Activated CD4-positive, alpha-beta T cell treated with anti-CD3 and anti-CD28 coated beads, Interleukin-2, amount 10 ng/mL, durations not matched to agents 24 days and 14 days (primary cell): ENCODE measurements around the gene ITPRIP. TPM values are rescaled to one million over a fixed set of nuclear protein-coding genes. Genes with fewer than 3 reads are reported as not detected.

Source experiments
- DNase-seq: peaks from one replicate; pipeline ENCODE4 v3.0.0; 2022
- H3K27ac Mint-ChIP-seq: one replicate; pipeline ENCODE4 v1.8.0; 2022; ENCODE audit warnings: mild to moderate bottlenecking, mixed read lengths
- H3K27me3 Mint-ChIP-seq: one replicate; pipeline ENCODE4 v1.8.0; 2022; ENCODE audit warnings: mixed read lengths
- H3K36me3 Mint-ChIP-seq: one replicate; pipeline ENCODE4 v1.8.0; 2022; ENCODE audit warnings: low read depth, mild to moderate bottlenecking, mixed read lengths
- H3K4me1 Mint-ChIP-seq: one replicate; pipeline ENCODE4 v1.8.0; 2021; ENCODE audit warnings: mixed read lengths
- H3K4me3 Mint-ChIP-seq: one replicate; pipeline ENCODE4 v1.8.0; 2022; ENCODE audit warnings: mild to moderate bottlenecking, moderate library complexity, mixed read lengths
- H3K9me3 Mint-ChIP-seq: one replicate; pipeline ENCODE4 v1.8.0; 2021; ENCODE audit warnings: mixed read lengths
- intact Hi-C: fragments of 100-400 bp; cut with micrococcal nuclease; formaldehyde crosslinking; loops from one replicate; pipeline ENCODE4 v1.15.1; 2023
- total RNA-seq: library from RNA; stranded (reverse); gene quantifications from 2 replicates; pipeline ENCODE4 v1.2.3, GENCODE V29; 2022

Gene ITPRIP
- total RNA-seq, 1 donor from 2014 or later = 14.7 TPM

DNA sequence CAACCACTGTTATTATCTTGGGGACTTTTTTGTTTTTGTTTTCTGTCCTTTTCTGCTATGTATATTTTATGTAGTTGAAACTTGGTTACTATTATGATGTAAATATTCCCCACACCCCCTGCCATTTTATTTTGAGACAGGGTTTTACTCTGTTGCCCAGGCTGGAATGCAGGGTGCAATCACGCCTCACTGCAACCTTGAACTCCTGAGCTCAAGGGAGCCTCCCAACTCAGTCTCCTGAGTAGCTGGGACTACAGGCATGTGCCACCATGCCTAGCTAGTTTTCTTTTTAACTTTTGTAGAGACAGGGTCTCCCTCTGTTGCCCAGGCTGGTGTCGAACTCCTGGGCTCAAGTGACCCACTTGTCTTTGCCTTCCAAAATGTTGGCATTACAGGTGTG is 51.3 kb downstream of the ITPRIP start:
- Mint-ChIP-seq H3K4me3 (no peak overlapping the region), H3K27me3 (peaks cover 41% of the 10 kb centered on the region), H3K27ac (no peak overlapping the region), H3K9me3 (no peaks in the 10 kb centered on the region), H3K36me3 (no peaks in the 10 kb centered on the region), H3K4me1 (peaks cover 5% of the 10 kb centered on the region)
- no peak for DNase-seq
- intact Hi-C loops = no loop called here

DNA sequence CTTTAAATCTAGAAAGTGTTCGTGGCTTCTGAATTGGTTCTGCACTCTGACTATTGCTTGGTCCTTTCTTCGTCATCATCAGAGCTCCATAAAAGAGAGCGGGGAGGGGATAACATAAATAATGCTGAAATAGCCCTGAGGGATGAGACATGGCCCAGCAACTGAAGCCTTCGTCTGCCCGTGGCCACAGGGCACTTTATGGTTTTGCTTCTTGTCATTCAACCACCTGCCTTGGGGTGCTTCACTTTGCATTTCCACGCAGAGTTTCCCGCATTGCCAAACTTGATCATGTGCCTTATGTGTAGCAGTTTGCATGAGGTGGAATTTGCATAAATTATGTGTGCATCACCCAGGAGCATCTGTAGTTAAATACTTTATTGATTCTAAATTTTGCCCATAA is 53.4 kb downstream of the ITPRIP start:
- Mint-ChIP-seq H3K36me3 (no peaks in the 10 kb centered on the region), H3K4me3 (no peak overlapping the region), H3K27me3 (peaks cover 41% of the 10 kb centered on the region), H3K9me3 (no peaks in the 10 kb centered on the region), H3K4me1 (no peaks in the 10 kb centered on the region), H3K27ac (no peak overlapping the region)
- intact Hi-C loops = no loop called here
- no peak for DNase-seq

DNA sequence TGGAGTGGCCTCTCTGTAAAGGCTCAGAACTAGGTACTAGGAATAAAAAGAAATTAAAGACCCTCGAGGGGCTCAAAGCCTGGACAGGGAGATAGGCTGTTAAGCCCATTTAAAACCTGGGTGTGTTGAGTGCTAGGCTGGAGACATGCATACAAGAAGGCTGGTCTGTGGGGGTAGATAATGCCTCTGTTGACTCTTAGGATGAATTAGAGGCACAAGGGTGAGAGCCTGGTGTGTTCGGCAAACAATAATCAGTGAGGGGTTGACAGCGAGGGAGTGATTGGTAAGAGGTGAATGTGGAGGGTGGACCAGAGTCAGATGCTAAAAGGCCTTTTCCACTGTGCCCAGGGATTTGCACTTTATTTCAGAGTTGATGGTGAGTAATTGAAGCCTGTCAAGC is 56.6 kb downstream of the ITPRIP start:
- no peak for DNase-seq
- Mint-ChIP-seq H3K27me3 (peaks cover 21% of the 10 kb centered on the region), H3K4me3 (no peak overlapping the region), H3K4me1 (no peaks in the 10 kb centered on the region), H3K9me3 (no peaks in the 10 kb centered on the region), H3K27ac (no peak overlapping the region), H3K36me3 (no peaks in the 10 kb centered on the region)
- intact Hi-C loops = no loop called here

DNA sequence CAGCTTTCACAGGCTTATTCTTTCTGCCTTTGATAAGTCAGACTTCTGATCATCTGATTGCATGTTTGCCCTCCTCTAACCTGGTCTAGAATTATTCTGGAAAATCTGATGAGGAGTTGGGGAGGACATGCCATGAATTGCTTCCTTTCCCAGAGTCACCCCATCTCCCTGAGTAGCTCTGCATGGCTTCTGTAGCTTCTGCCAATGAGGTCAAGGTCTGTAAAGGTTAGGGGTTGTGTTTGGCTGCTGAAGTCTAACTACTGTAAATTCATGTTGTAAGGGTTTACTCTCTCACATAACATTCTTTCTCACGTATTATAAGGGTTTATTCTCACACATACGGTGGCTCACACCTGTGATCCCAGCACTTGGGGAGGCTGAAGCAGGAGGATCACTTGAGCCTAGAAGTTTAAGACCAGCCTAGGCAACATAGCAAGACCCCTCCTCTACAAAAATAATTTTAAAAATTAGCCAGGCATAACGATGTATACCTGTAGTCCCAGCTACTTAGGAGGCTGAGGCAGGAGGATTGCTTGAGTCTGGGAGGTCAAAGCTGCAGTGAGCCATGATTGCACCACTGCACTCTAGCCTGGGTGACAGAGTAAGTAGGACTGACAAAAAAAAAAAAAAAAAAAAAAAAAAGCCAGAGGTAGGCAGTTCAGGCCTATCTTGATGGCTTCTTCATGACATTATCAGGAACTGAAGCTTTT is 58.6 kb downstream of the ITPRIP start:
- no peaks in the 10 kb centered on the region for H3K9me3 Mint-ChIP-seq
- peaks cover 27% of the 10 kb centered on the region for H3K27me3 Mint-ChIP-seq
- no peaks in the 10 kb centered on the region for H3K4me1 Mint-ChIP-seq
- intact Hi-C loops = no loop called here
- H3K4me3 Mint-ChIP-seq = no peak overlapping the region
- no peak overlapping the region for H3K27ac Mint-ChIP-seq
- no peaks in the 10 kb centered on the region for H3K36me3 Mint-ChIP-seq
- DNase-seq = no peak

GRCh38 chr10:104277785-104278184 is 60.5 kb downstream of the ITPRIP start:
- no peak for DNase-seq
- H3K27ac Mint-ChIP-seq = no peak overlapping the region
- peaks cover 24% of the 10 kb centered on the region for H3K27me3 Mint-ChIP-seq
- no peaks in the 10 kb centered on the region for H3K9me3 Mint-ChIP-seq
- peaks cover 1% of the 10 kb centered on the region for H3K4me1 Mint-ChIP-seq
- no peaks in the 10 kb centered on the region for H3K36me3 Mint-ChIP-seq
- H3K4me3 Mint-ChIP-seq = no peak overlapping the region
- intact Hi-C loops = no loop called here

GRCh38 chr10:104276192-104276591 is 62.1 kb downstream of the ITPRIP start:
- peaks cover 13% of the 10 kb centered on the region for H3K27me3 Mint-ChIP-seq
- H3K4me3 Mint-ChIP-seq = no peak overlapping the region
- H3K36me3 Mint-ChIP-seq = no peaks in the 10 kb centered on the region
- intact Hi-C loops = no loop called here
- no peaks in the 10 kb centered on the region for H3K9me3 Mint-ChIP-seq
- H3K4me1 Mint-ChIP-seq = peaks cover 1% of the 10 kb centered on the region
- no peak overlapping the region for H3K27ac Mint-ChIP-seq
- no peak for DNase-seq

DNA sequence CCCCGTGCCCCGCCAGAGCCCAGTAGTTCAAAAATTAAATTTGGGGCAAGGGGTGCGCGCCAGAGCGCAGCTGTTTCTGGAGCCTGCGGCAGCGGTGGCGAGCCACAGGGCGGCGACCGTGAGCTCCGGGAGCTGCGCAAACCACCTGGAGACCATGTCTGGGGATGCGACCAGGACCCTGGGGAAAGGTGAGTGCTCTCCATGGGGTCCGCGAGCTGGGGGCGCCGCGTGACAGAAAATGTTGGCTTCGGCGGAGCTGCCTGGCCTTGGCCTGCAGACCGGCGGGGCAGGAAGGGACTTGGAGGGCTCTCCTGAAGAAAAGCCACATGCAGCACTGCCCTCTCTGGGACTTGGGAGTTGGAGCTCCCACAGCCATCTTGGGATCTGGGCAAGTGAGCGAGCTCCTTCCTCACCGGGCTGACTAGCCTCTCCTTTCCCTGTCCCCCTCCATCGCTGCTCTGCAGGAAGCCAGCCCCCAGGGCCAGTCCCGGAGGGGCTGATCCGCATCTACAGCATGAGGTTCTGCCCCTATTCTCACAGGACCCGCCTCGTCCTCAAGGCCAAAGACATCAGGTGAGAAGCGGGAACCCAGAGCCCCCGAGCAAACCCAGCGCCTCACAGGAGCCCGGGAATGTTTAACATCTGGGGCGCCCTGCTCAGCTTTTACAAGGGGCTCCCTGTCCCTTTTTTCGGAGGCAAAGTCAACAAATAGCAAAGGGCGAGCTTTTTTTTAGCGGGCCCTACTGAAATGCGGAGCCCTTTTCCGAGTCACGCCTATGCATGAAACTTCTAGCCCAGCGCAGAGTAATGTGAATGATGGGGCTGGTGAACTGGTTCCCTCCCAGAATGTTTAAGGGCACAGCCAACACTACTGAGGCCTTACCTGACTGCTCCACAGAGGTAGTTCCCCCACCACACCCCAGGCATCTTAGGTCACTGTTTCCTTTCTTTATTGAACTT is 63.2 kb downstream of the ITPRIP start:
- intact Hi-C loops = no loop called here
- peak; percentile 85 for DNase-seq
- Mint-ChIP-seq H3K4me3 (peak overlapping the region; percentile 61), H3K27ac (no peak overlapping the region), H3K36me3 (no peaks in the 10 kb centered on the region), H3K27me3 (peaks cover 13% of the 10 kb centered on the region), H3K4me1 (peaks cover 4% of the 10 kb centered on the region), H3K9me3 (no peaks in the 10 kb centered on the region)

GRCh38 chr10:104273899-104274575 is 64.2 kb downstream of the ITPRIP start:
- no peak for DNase-seq
- Mint-ChIP-seq H3K27me3 (peaks cover 13% of the 10 kb centered on the region), H3K36me3 (no peaks in the 10 kb centered on the region), H3K4me1 (peaks cover 6% of the 10 kb centered on the region), H3K9me3 (no peaks in the 10 kb centered on the region), H3K4me3 (peak overlapping the region; percentile 61), H3K27ac (no peak overlapping the region)
- intact Hi-C loops = no loop called here

DNA sequence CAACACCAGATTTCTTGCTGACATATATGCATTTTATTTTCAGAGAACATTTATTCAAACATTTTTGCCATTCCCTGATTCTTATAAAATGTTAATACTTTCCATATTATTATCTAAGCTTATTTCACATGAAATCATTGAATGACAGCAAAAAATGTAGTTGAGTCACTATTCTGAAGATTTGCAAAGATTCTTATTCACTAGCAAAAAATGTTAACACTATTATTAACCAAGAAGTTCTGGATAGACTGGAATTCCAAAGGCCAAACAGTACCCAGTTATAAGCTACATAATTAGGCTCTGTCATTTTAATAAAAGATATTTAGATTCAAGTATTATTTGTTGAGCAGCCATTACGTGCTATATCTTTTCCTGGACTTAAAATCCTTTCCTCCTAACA is 65.0 kb downstream of the ITPRIP start:
- Mint-ChIP-seq H3K4me3 (no peak overlapping the region), H3K4me1 (peaks cover 7% of the 10 kb centered on the region), H3K9me3 (no peaks in the 10 kb centered on the region), H3K27ac (no peak overlapping the region), H3K36me3 (peaks cover 6% of the 10 kb centered on the region), H3K27me3 (peaks cover 13% of the 10 kb centered on the region)
- no peak for DNase-seq
- intact Hi-C loops = no loop called here

- DNase-seq = peak; percentile 99
- H3K9me3 Mint-ChIP-seq = no peaks in the 10 kb centered on the region
- intact Hi-C loops = loop anchor here (1.0 to 5.0 kb wide), 5 partner anchors 14 to 352 kb away; partner anchors contain the start of genes CFAP43 and STN1
- H3K27ac Mint-ChIP-seq = peak within 1 kb of the TSS; percentile 90
- H3K4me1 Mint-ChIP-seq = peaks cover 29% of the 10 kb centered on the region
- H3K27me3 Mint-ChIP-seq = peaks cover 2% of the 10 kb centered on the region
- peaks cover 44% of the 10 kb centered on the region for H3K36me3 Mint-ChIP-seq
- H3K4me3 Mint-ChIP-seq = peak within 1 kb of the TSS; percentile 87
These were observed 69.3 kb downstream of the ITPRIP start, which contains the start of gene GSTO2 for GRCh38 chr10:104268713-104269645. Gene GSTO2, plus strand, starts transcription at chr10:104269184. Its CDS starts 5,732 bp downstream, at chr10:104274916.

DNA sequence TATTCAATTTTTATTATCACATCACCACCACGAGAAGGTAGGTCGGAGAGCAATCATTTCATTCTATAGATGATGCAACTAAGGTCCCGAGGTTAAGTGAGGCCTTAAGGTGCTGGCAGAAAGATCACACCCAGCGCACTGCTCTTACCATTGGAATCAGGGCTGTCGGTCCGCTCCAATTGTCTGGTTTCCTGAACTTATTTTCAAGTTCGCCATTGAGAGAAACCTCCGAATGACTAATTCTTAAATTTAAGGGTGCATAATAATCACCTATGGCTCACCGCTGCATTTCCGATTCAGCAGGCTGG is 69.9 kb downstream of the ITPRIP start:
- DNase-seq = no peak
- intact Hi-C loops = loop anchor here (1.0 to 5.0 kb wide), 3 partner anchors 13 to 351 kb away; partner anchors contain the start of gene STN1
- H3K36me3 Mint-ChIP-seq = peaks cover 50% of the 10 kb centered on the region
- H3K27ac Mint-ChIP-seq = peak overlapping the region; percentile 90
- H3K27me3 Mint-ChIP-seq = peaks cover 2% of the 10 kb centered on the region
- peaks cover 32% of the 10 kb centered on the region for H3K4me1 Mint-ChIP-seq
- H3K4me3 Mint-ChIP-seq = peak overlapping the region; percentile 87
- H3K9me3 Mint-ChIP-seq = no peaks in the 10 kb centered on the region

- peaks cover 32% of the 10 kb centered on the region for H3K4me1 Mint-ChIP-seq
- peak overlapping the region; percentile 90 for H3K27ac Mint-ChIP-seq
- peaks cover 2% of the 10 kb centered on the region for H3K27me3 Mint-ChIP-seq
- H3K36me3 Mint-ChIP-seq = peaks cover 51% of the 10 kb centered on the region
- no peaks in the 10 kb centered on the region for H3K9me3 Mint-ChIP-seq
- intact Hi-C loops = loop anchor here (1.0 to 5.0 kb wide), 3 partner anchors 13 to 351 kb away; partner anchors contain the start of gene STN1
- DNase-seq = no peak
- peak overlapping the region; percentile 87 for H3K4me3 Mint-ChIP-seq
These were observed 70.4 kb downstream of the ITPRIP start for GRCh38 chr10:104267721-104268404.
